ENCODE data around the gene GATB. TPM values are rescaled to one million over a fixed set of nuclear protein-coding genes. Genes with fewer than 3 reads are reported as not detected.

The GATB gene
- total RNA-seq, 1 experiment from 2014 or later, result 21.2 TPM

DNA sequence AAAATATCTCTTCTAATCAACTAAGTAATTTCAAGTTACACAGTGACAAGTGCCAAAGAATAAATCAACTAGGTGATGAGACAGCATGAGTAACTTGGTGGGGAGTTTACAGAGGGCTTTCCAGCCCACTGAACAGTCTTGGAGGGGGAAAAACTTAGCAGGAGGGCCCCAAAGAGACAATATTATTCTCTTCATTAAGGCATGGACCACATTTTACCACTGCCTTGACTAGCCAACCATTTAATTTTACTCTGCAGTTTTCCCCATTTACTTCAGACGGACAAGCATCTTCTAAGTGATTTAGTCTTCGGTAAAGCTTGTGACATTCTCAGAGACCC is 25.3 kb upstream of the GATB start:
- H3K4me2 ChIP-seq (ENCODE audit: insufficient read depth, insufficient read length, low read length), result no peak overlapping the region
- no peak overlapping the region for H3K4me3 Mint-ChIP-seq
- no peak overlapping the region for H3K27ac ChIP-seq (ENCODE audit: insufficient read length, low read depth, low read length)
- no peak overlapping the region for H2BK15ac ChIP-seq (ENCODE audit: low read depth, low read length)
- H3K9me3 Mint-ChIP-seq, result peaks cover 0 to 7% of the 10 kb centered on the region in 2 experiments; a peak in 2 of 5 replicates
- no peak overlapping the region for H3K9ac ChIP-seq (ENCODE audit: extremely low read depth, insufficient read length, low read length)
- peak overlapping the region; percentile 6 for H2BK20ac ChIP-seq (ENCODE audit: low read depth, low read length, poor library complexity, severe bottlenecking)
- H3K14ac ChIP-seq (ENCODE audit: insufficient read depth, low read length), result no peak overlapping the region
- H3K4ac ChIP-seq (ENCODE audit: low read depth, low read length), result no peak overlapping the region
- H2AK5ac ChIP-seq (ENCODE audit: insufficient read length, low read length), result no peak overlapping the region
- H3K18ac ChIP-seq (ENCODE audit: insufficient read length, low read depth, low read length), result no peak overlapping the region
- H4K5ac ChIP-seq (ENCODE audit: insufficient read length, low read depth, low read length), result no peak overlapping the region
- no peaks in the 10 kb centered on the region for H3K27me3 Mint-ChIP-seq (ENCODE audit: low read depth)
- DNase-seq, result no peak
- H4K91ac ChIP-seq (ENCODE audit: insufficient read length, low read depth, low read length), result no peak overlapping the region
- no peaks in the 10 kb centered on the region for H3K9me3 ChIP-seq (ENCODE audit: control insufficient read depth, low read depth, low read length)
- H3K79me1 ChIP-seq (ENCODE audit: insufficient read depth, low read depth, low read length, poor library complexity, severe bottlenecking), result no peaks in the 10 kb centered on the region
- H3K27me3 ChIP-seq (ENCODE audit: insufficient read depth, low read length), result no peaks in the 10 kb centered on the region
- H2BK5ac ChIP-seq (ENCODE audit: insufficient read length, low read length), result no peak overlapping the region
- H3T11ph ChIP-seq (ENCODE audit: low read length), result no peak overlapping the region
- WGBS (ENCODE audit: extremely low coverage, insufficient read length, low lambda C conversion rate), result no CpG with 5 or more reads among the region's 2 CpGs
- no peaks in the 10 kb centered on the region for H3K23me2 ChIP-seq (ENCODE audit: insufficient read length, low read depth, low read length, poor library complexity, severe bottlenecking)
- no peak overlapping the region for H2AFZ ChIP-seq (ENCODE audit: low read length)
- peaks cover 73% of the 10 kb centered on the region in 2 experiments for H3K4me1 Mint-ChIP-seq
- H3K4me1 ChIP-seq (ENCODE audit: insufficient read depth, low read length), result peaks cover 4% of the 10 kb centered on the region; the same call in 1 of the 2 replicates
- H3K79me2 ChIP-seq (ENCODE audit: insufficient read depth, low read length), result no peaks in the 10 kb centered on the region
- no peak overlapping the region for H3K56ac ChIP-seq (ENCODE audit: insufficient read length, low read depth, low read length)
- H3K36me3 Mint-ChIP-seq (ENCODE audit: insufficient read depth in 1 of 3, low read depth in 3 of 3), result peaks cover 0 to 31% (median 7%) of the 10 kb centered on the region in 3 experiments; a peak in 5 of 7 replicates
- H3K27ac Mint-ChIP-seq, result peak overlapping the region; percentile 85 to 99 (median 87); a peak in 6 of 7 replicates
- no peak overlapping the region for H4K8ac ChIP-seq (replicated peaks; ENCODE audit: insufficient read length, low read depth, low read length)
- H2BK120ac ChIP-seq (ENCODE audit: low read depth, low read length, poor library complexity, severe bottlenecking), result no peak overlapping the region
- no peak overlapping the region for H2BK12ac ChIP-seq (ENCODE audit: insufficient read length, low read depth, low read length)
- TF ChIP-seq CTCF (conservative IDR thresholded peaks at IDR 0.05), result no peak
- H4K20me1 ChIP-seq (ENCODE audit: control insufficient read depth, insufficient read depth, insufficient read length), result no peaks in the 10 kb centered on the region
- H3K23ac ChIP-seq (ENCODE audit: insufficient read length, low read depth, low read length), result no peak overlapping the region

Data from H9 (cell line).